ENCODE data around the gene SLC27A1. TPM values are rescaled to one million over a fixed set of nuclear protein-coding genes. Genes with fewer than 3 reads are reported as not detected.

SLC27A1 gene
- total and polyA plus RNA-seq, 12 donors: 4.9 to 107 (median 56.0) TPM

DNA sequence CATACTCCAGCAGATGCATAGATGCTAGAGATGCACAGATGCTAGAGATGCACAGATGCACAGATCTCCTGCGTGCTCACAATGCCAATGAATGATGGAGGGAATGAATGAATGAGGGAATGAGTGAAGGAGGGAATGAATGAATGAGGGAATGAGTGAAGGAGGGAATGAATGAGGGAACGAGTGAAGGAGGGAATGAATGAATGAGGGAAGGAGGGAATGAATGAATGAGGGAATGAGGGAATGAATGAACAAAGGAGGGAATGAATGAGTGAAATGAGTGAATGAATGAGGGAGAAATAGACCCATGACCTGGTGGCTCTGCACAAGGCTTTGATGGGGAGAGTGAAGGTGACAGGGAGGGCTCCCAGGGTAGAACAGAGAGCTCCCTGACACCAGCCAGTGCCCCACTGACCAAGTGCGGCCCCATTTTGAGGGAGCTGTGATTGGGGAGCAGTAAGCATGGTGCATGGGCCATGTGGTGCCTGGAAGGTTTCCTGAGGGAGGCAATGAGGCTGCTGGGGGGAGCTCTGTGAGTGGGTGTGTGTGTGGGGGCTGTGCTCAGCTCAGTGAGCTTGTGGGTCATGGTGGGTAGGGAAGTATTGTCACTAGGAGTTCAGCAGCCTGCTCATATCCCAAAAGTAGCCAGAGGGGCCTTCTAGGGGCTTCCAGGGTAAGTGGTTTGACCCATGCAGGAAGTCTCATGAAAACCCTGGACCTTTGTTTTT, 12.7 kb downstream of the SLC27A1 start:
- 76 to 85% (median 78%) methylated on average over 3 of the region's 3 CpGs for WGBS, 4 donors
- intact Hi-C loops (cut with DNase I): no loop called here
- no peak for DNase-seq

DNA sequence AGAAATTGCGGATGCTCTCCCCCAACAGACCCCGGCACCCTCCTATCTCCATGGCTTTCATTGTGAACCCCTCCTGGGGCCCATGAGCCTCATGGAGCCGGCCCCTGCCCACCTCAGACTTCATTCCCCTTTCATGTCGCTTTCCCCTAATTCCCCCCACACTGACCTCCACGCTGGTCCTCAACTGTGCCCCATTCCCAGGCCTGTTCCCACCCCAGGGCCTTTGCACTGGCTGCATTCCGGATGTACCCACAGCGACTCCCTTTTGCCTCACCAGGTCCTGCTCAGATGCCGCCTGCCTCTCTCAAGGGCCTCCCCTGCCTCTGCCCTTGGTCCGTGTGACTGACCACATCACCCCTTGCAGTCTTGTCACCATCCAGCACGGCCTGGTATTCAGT, 13.3 kb downstream of the SLC27A1 start:
- peaks cover 0 to 10% of the 10 kb centered on the region in 2 donors for H3K4me1 ChIP-seq (replicated peaks in 1 of 2)
- intact Hi-C loops (cut with DNase I): no loop called here
- no peak overlapping the region for H3K4me3 ChIP-seq
- no peak overlapping the region for H3K27ac ChIP-seq
- H3K9me3 ChIP-seq (replicated peaks in 1 of 3): no peaks in the 10 kb centered on the region
- TF ChIP-seq, protein P1, sequence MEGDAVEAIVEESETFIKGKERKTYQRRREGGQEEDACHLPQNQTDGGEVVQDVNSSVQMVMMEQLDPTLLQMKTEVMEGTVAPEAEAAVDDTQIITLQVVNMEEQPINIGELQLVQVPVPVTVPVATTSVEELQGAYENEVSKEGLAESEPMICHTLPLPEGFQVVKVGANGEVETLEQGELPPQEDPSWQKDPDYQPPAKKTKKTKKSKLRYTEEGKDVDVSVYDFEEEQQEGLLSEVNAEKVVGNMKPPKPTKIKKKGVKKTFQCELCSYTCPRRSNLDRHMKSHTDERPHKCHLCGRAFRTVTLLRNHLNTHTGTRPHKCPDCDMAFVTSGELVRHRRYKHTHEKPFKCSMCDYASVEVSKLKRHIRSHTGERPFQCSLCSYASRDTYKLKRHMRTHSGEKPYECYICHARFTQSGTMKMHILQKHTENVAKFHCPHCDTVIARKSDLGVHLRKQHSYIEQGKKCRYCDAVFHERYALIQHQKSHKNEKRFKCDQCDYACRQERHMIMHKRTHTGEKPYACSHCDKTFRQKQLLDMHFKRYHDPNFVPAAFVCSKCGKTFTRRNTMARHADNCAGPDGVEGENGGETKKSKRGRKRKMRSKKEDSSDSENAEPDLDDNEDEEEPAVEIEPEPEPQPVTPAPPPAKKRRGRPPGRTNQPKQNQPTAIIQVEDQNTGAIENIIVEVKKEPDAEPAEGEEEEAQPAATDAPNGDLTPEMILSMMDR (IDR thresholded peaks at IDR 0.05): no peak
- no peak for TF ChIP-seq POLR2A (IDR thresholded peaks at IDR 0.05)
- peaks cover 0 to 6% of the 10 kb centered on the region in 2 donors for H3K36me3 ChIP-seq (replicated peaks in 1 of 2)
- WGBS, 4 donors: 94 to 97% (median 95%) methylated on average over 6 to 10 of the region's 10 CpGs
- no peak for DNase-seq
- no peaks in the 10 kb centered on the region for H3K27me3 ChIP-seq

More for the DNA sequence above, 12.7 kb downstream of the SLC27A1 start:
- Histone ChIP-seq H3K9me3 (replicated peaks in 1 of 3) (no peaks in the 10 kb centered on the region), H3K27me3 (no peaks in the 10 kb centered on the region), H3K4me1 (replicated peaks in 1 of 2) (peaks cover 0 to 5% of the 10 kb centered on the region in 2 donors), H3K27ac (no peak overlapping the region), H3K4me3 (no peak overlapping the region), H3K36me3 (replicated peaks in 1 of 2) (peaks cover 0 to 6% of the 10 kb centered on the region in 2 donors)
- TF ChIP-seq POLR2A (IDR thresholded peaks at IDR 0.05): no peak
- TF ChIP-seq, protein P1 (IDR thresholded peaks at IDR 0.05): no peak

DNA sequence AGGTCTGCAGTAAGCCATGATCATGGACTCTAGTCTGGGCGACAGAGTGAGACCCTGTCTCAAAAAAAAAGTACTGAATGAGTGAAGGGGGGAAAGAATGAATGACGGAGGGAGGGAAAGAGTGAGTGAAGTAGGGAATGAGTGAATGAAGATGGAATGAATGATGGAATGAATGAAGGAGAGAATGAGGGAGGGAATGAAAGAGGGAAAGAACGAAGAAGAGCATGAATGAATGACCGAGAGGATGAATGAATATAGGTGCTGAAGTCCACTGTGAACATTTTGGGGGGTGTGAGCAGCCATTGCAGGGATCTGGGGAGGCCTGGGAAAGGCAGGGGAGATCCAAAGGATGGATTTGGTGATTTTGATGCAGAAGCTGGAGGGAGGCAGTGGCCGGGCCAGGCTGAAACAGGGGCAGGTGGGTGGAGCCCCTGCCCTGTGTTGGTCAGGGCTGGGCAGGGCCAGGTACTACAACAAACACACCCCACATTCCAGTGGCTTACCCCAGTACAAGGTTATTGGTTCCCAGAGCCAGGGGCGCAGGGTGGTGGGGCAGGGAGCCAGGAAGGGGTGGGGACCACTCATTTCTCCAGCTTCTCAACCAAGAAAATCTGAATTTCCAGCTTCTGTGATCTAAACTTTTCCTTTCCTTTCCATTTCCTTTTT, 14.3 kb downstream of the SLC27A1 start:
- H3K4me3 ChIP-seq: no peak overlapping the region
- H3K36me3 ChIP-seq (replicated peaks in 1 of 2): peaks cover 0 to 6% of the 10 kb centered on the region in 2 donors
- no peaks in the 10 kb centered on the region for H3K9me3 ChIP-seq (replicated peaks in 1 of 3)
- no peak for DNase-seq
- peaks cover 0 to 13% of the 10 kb centered on the region in 2 donors for H3K4me1 ChIP-seq (replicated peaks in 1 of 2)
- no peak overlapping the region for H3K27ac ChIP-seq
- no peak for TF ChIP-seq POLR2A (IDR thresholded peaks at IDR 0.05)
- TF ChIP-seq, protein P1 (IDR thresholded peaks at IDR 0.05): no peak
- WGBS, 4 donors: 87 to 95% (median 92%) methylated on average over 6 of the region's 6 CpGs
- H3K27me3 ChIP-seq: no peaks in the 10 kb centered on the region
- intact Hi-C loops (cut with DNase I): no loop called here

DNA sequence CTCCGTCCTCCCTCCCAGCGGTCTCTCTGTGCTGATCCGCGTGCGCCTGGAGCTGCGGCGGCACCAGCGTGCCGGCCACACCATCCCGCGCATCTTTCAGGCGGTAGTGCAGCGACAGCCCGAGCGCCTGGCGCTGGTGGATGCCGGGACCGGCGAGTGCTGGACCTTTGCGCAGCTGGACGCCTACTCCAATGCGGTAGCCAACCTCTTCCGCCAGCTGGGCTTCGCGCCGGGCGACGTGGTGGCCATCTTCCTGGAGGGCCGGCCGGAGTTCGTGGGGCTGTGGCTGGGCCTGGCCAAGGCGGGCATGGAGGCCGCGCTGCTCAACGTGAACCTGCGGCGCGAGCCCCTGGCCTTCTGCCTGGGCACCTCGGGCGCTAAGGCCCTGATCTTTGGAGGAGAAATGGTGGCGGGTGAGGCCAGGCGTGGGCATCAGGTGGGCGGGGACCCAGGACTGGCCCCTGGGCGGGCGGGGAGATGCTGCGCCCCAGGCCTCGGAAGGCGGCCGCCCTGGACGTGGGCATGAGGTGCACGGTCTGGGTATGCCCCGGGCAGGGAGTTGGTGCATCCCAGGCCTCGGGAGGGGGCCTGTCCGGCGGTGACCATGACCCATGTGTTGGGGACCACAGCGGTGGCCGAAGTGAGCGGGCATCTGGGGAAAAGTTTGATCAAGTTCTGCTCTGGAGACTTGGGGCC, 16.4 kb downstream of the SLC27A1 start:
- no peak overlapping the region for H3K4me3 ChIP-seq
- H3K27me3 ChIP-seq: no peaks in the 10 kb centered on the region
- peaks cover 0 to 13% of the 10 kb centered on the region in 2 donors for H3K4me1 ChIP-seq (replicated peaks in 1 of 2)
- DNase-seq: no peak
- H3K36me3 ChIP-seq (replicated peaks in 1 of 2): peaks cover 0 to 6% of the 10 kb centered on the region in 2 donors
- intact Hi-C loops (cut with DNase I): no loop called here
- 96 to 97% (median 97%) methylated on average over 16 to 58 of the region's 58 CpGs for WGBS, 4 donors
- no peaks in the 10 kb centered on the region for H3K9me3 ChIP-seq (replicated peaks in 1 of 3)
- no peak for TF ChIP-seq POLR2A (IDR thresholded peaks at IDR 0.05)
- TF ChIP-seq, protein P1 (IDR thresholded peaks at IDR 0.05): no peak
- no peak overlapping the region for H3K27ac ChIP-seq
